ENCODE data around the gene CFAP73.
"Not testable (repeated sequence)": the region's sequence is repeated elsewhere in the genome, so short reads cannot be mapped to it uniquely, and the experiment has no call there.

CFAP73 gene

GRCh38 chr12:113113397-113113796, 36.1 kb upstream of the CFAP73 start:
- Mint-ChIP-seq H3K27me3 (peaks cover 11% of the 10 kb centered on the region), H3K36me3 (ENCODE audit: low read depth) (peaks cover 83% of the 10 kb centered on the region), H3K27ac (no peak overlapping the region), H3K4me1 (ENCODE audit: low read depth) (no peaks in the 10 kb centered on the region), H3K4me3 (no peak overlapping the region), H3K9me3 (no peaks in the 10 kb centered on the region)
- intact Hi-C loops (cut with micrococcal nuclease) = no loop called here

- no peak overlapping the region for H3K27ac Mint-ChIP-seq
Measured at GRCh38 chr12:113114447-113115178, 34.9 kb upstream of the CFAP73 start.

GRCh38 chr12:113115455-113116126, 33.9 kb upstream of the CFAP73 start:
- no peak overlapping the region for H3K4me3 Mint-ChIP-seq
- no peaks in the 10 kb centered on the region for H3K9me3 Mint-ChIP-seq
- H3K4me1 Mint-ChIP-seq (ENCODE audit: low read depth) = peaks cover 9% of the 10 kb centered on the region
- H3K27me3 Mint-ChIP-seq = peaks cover 8% of the 10 kb centered on the region
- H3K36me3 Mint-ChIP-seq (ENCODE audit: low read depth) = peaks cover 74% of the 10 kb centered on the region
- intact Hi-C loops (cut with micrococcal nuclease) = no loop called here
- no peak overlapping the region for H3K27ac Mint-ChIP-seq

More at GRCh38 chr12:113114447-113115178, 34.9 kb upstream of the CFAP73 start:
- intact Hi-C loops (cut with micrococcal nuclease) = no loop called here
- no peaks in the 10 kb centered on the region for H3K4me1 Mint-ChIP-seq (ENCODE audit: low read depth)
- peaks cover 7% of the 10 kb centered on the region for H3K27me3 Mint-ChIP-seq
- H3K9me3 Mint-ChIP-seq = no peaks in the 10 kb centered on the region
- H3K4me3 Mint-ChIP-seq = no peak overlapping the region
- peaks cover 78% of the 10 kb centered on the region for H3K36me3 Mint-ChIP-seq (ENCODE audit: low read depth)

- H3K4me1 Mint-ChIP-seq (ENCODE audit: low read depth) = peaks cover 12% of the 10 kb centered on the region
- no peak overlapping the region for H3K4me3 Mint-ChIP-seq
- H3K36me3 Mint-ChIP-seq (ENCODE audit: low read depth) = peaks cover 63% of the 10 kb centered on the region
- H3K27me3 Mint-ChIP-seq = peaks cover 9% of the 10 kb centered on the region
- intact Hi-C loops (cut with micrococcal nuclease) = no loop called here
- H3K9me3 Mint-ChIP-seq = no peaks in the 10 kb centered on the region
- no peak overlapping the region for H3K27ac Mint-ChIP-seq
Measured at GRCh38 chr12:113116875-113117274, 32.6 kb upstream of the CFAP73 start.

- peaks cover 55% of the 10 kb centered on the region for H3K36me3 Mint-ChIP-seq (ENCODE audit: low read depth)
- H3K9me3 Mint-ChIP-seq; intact Hi-C loops (cut with micrococcal nuclease); H3K4me3 Mint-ChIP-seq; H3K27ac Mint-ChIP-seq: not testable (repeated sequence)
- peaks cover 12% of the 10 kb centered on the region for H3K27me3 Mint-ChIP-seq
- peaks cover 12% of the 10 kb centered on the region for H3K4me1 Mint-ChIP-seq (ENCODE audit: low read depth)
Measured at GRCh38 chr12:113117684-113118083, 31.8 kb upstream of the CFAP73 start.

GRCh38 chr12:113118142-113118541, 31.4 kb upstream of the CFAP73 start:
- H3K4me3 Mint-ChIP-seq = no peak overlapping the region
- H3K9me3 Mint-ChIP-seq = peaks cover 3% of the 10 kb centered on the region
- H3K36me3 Mint-ChIP-seq (ENCODE audit: low read depth) = peaks cover 53% of the 10 kb centered on the region
- intact Hi-C loops (cut with micrococcal nuclease) = no loop called here
- H3K27ac Mint-ChIP-seq = no peak overlapping the region
- H3K4me1 Mint-ChIP-seq (ENCODE audit: low read depth) = peaks cover 12% of the 10 kb centered on the region
- H3K27me3 Mint-ChIP-seq = peaks cover 11% of the 10 kb centered on the region

GRCh38 chr12:113119980-113120669, 29.4 kb upstream of the CFAP73 start:
- Mint-ChIP-seq H3K36me3 (ENCODE audit: low read depth) (peaks cover 48% of the 10 kb centered on the region), H3K27me3 (peaks cover 14% of the 10 kb centered on the region), H3K4me3 (no peak overlapping the region), H3K9me3 (peaks cover 8% of the 10 kb centered on the region), H3K27ac (no peak overlapping the region), H3K4me1 (ENCODE audit: low read depth) (peaks cover 12% of the 10 kb centered on the region)
- intact Hi-C loops (cut with micrococcal nuclease) = no loop called here

GRCh38 chr12:113120670-113121370, 28.7 kb upstream of the CFAP73 start:
- Mint-ChIP-seq H3K36me3 (ENCODE audit: low read depth) (peaks cover 41% of the 10 kb centered on the region), H3K4me3 (no peak overlapping the region), H3K4me1 (ENCODE audit: low read depth) (peaks cover 12% of the 10 kb centered on the region), H3K27me3 (peaks cover 14% of the 10 kb centered on the region), H3K27ac (no peak overlapping the region), H3K9me3 (peaks cover 8% of the 10 kb centered on the region)
- intact Hi-C loops (cut with micrococcal nuclease) = no loop called here

GRCh38 chr12:113127791-113128199, 21.7 kb upstream of the CFAP73 start:
- no peak overlapping the region for H3K27ac Mint-ChIP-seq
- H3K36me3 Mint-ChIP-seq (ENCODE audit: low read depth) = peaks cover 54% of the 10 kb centered on the region
- H3K4me1 Mint-ChIP-seq (ENCODE audit: low read depth) = peaks cover 43% of the 10 kb centered on the region
- H3K4me3 Mint-ChIP-seq = no peak overlapping the region
- H3K9me3 Mint-ChIP-seq = peaks cover 8% of the 10 kb centered on the region
- peaks cover 31% of the 10 kb centered on the region for H3K27me3 Mint-ChIP-seq
- intact Hi-C loops (cut with micrococcal nuclease) = no loop called here

GRCh38 chr12:113128802-113129663, 20.5 kb upstream of the CFAP73 start:
- no peak overlapping the region for H3K27ac Mint-ChIP-seq
- intact Hi-C loops (cut with micrococcal nuclease) = no loop called here

GRCh38 chr12:113129664-113130456, 19.7 kb upstream of the CFAP73 start:
- Mint-ChIP-seq H3K36me3 (ENCODE audit: low read depth) (peaks cover 39% of the 10 kb centered on the region), H3K27ac (no peak overlapping the region), H3K27me3 (peaks cover 31% of the 10 kb centered on the region), H3K9me3 (no peaks in the 10 kb centered on the region), H3K4me3 (no peak overlapping the region), H3K4me1 (ENCODE audit: low read depth) (peaks cover 60% of the 10 kb centered on the region)
- intact Hi-C loops (cut with micrococcal nuclease) = no loop called here

More at GRCh38 chr12:113128802-113129663, 20.5 kb upstream of the CFAP73 start:
- H3K36me3 Mint-ChIP-seq (ENCODE audit: low read depth) = peaks cover 45% of the 10 kb centered on the region
- H3K4me3 Mint-ChIP-seq = no peak overlapping the region
- peaks cover 55% of the 10 kb centered on the region for H3K4me1 Mint-ChIP-seq (ENCODE audit: low read depth)
- H3K9me3 Mint-ChIP-seq = no peaks in the 10 kb centered on the region
- peaks cover 29% of the 10 kb centered on the region for H3K27me3 Mint-ChIP-seq

- intact Hi-C loops (cut with micrococcal nuclease) = no loop called here
- Mint-ChIP-seq H3K27ac (no peak overlapping the region), H3K9me3 (no peaks in the 10 kb centered on the region), H3K27me3 (peaks cover 37% of the 10 kb centered on the region), H3K4me3 (no peak overlapping the region), H3K36me3 (ENCODE audit: low read depth) (peaks cover 39% of the 10 kb centered on the region), H3K4me1 (ENCODE audit: low read depth) (peaks cover 68% of the 10 kb centered on the region)
Measured at GRCh38 chr12:113130457-113131135, 18.9 kb upstream of the CFAP73 start.
